ENCODE results near the gene KIF21A.

KIF21A gene

GRCh38 chr12:39359645-39360044 is 83.3 kb downstream of the KIF21A start:
- TF ChIP-seq POLR2AphosphoS5 (IDR thresholded peaks at IDR 0.05; ENCODE audit: low read depth, low read length) (no peak), REST (IDR thresholded peaks at IDR 0.05; ENCODE audit: insufficient read depth in 1 of 2, low read depth in 2 of 2, low read length in 2 of 2) (no peak)

DNA sequence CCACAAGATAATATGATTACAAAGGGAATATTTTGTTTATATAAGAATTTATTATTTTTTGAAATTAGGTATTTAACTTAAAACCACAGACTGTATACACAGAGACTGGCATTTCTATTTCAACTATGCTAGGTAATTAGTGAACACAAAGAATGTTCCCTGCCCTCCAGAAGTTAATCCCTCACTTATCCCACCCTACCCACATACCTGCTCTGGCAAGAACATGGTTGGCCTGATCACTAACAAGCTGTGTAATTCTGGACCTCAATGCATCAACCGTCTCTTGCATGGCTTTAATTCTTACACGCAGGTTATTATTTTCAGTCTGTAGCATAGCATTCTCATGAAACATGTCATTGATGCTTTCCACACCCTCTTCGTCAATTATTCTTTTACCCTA is 85.9 kb downstream of the KIF21A start:
- TF ChIP-seq POLR2AphosphoS5 (IDR thresholded peaks at IDR 0.05; ENCODE audit: low read depth, low read length) = no peak
- TF ChIP-seq TAF1 (IDR thresholded peaks at IDR 0.05; ENCODE audit: borderline replicate concordance, insufficient read depth, low read length) = no peak
- no peak for TF ChIP-seq REST (IDR thresholded peaks at IDR 0.05; ENCODE audit: insufficient read depth in 1 of 2, low read depth in 2 of 2, low read length in 2 of 2)
- no peak for TF ChIP-seq SIN3A (IDR thresholded peaks at IDR 0.05; ENCODE audit: borderline replicate concordance, insufficient read depth, low read length)
- TF ChIP-seq FOXP2 (optimal IDR thresholded peaks at IDR 0.05; ENCODE audit: borderline replicate concordance, extremely low read depth, extremely low read length, insufficient read depth) = no peak

- TF ChIP-seq TAF1 (IDR thresholded peaks at IDR 0.05; ENCODE audit: borderline replicate concordance, insufficient read depth, low read length) (no peak), POLR2AphosphoS5 (IDR thresholded peaks at IDR 0.05; ENCODE audit: low read depth, low read length) (no peak), SIN3A (IDR thresholded peaks at IDR 0.05; ENCODE audit: borderline replicate concordance, insufficient read depth, low read length) (no peak), REST (IDR thresholded peaks at IDR 0.05; ENCODE audit: insufficient read depth in 1 of 2, low read depth in 2 of 2, low read length in 2 of 2) (no peak), FOXP2 (optimal IDR thresholded peaks at IDR 0.05; ENCODE audit: borderline replicate concordance, extremely low read depth, extremely low read length, insufficient read depth) (no peak)
These were observed 87.1 kb downstream of the KIF21A start for GRCh38 chr12:39355841-39356240.

DNA sequence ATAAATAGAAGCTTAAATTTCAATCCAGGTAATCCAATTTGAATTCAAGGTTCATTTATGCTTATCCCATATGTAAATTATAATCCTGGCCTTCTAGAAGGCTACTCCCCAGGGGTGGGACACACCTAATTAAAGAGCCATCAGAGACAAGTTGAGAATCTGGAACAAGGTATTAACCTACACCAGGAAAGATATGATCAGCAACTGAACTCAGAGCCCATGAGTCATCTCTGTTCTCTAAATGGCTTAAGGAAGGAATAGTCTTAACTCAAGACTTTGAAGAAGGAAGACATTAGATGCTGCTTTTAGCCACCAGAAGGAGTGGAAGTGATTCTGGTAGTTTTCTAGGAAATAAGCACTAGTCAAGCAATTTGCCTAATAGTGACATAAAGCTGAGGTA is 88.0 kb downstream of the KIF21A start:
- TF ChIP-seq SIN3A (IDR thresholded peaks at IDR 0.05; ENCODE audit: borderline replicate concordance, insufficient read depth, low read length) = no peak
- no peak for TF ChIP-seq REST (IDR thresholded peaks at IDR 0.05; ENCODE audit: insufficient read depth in 1 of 2, low read depth in 2 of 2, low read length in 2 of 2)
- TF ChIP-seq FOXP2 (optimal IDR thresholded peaks at IDR 0.05; ENCODE audit: borderline replicate concordance, extremely low read depth, extremely low read length, insufficient read depth) = no peak
- TF ChIP-seq TAF1 (IDR thresholded peaks at IDR 0.05; ENCODE audit: borderline replicate concordance, insufficient read depth, low read length) = no peak
- no peak for TF ChIP-seq POLR2AphosphoS5 (IDR thresholded peaks at IDR 0.05; ENCODE audit: low read depth, low read length)

DNA sequence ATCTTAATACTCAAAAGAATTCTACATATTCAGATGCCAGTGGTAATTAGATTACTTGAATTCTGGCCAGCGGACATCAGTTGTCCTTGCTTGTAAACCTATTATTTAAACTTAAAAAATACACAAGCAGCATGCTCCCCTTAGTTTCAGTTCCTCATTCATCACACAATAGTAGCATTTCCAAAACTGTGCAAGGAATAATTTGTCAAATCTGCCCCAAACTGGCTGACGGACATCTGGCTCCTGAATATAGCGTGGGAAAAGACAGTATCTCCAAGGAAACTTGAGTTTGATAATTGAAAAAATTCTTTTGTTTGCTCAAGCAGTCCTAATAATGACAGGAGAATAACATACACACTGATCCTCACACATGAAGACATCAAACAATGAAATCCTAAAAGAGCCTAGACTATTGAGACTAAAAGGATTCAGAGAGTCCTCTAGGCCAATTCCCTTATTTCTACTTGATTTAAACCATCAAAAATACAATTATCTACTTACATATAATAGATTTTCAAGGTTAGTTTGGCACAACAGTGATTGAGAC is 90.4 kb downstream of the KIF21A start:
- TF ChIP-seq TAF1 (IDR thresholded peaks at IDR 0.05; ENCODE audit: borderline replicate concordance, insufficient read depth, low read length) (no peak), SIN3A (IDR thresholded peaks at IDR 0.05; ENCODE audit: borderline replicate concordance, insufficient read depth, low read length) (no peak), REST (IDR thresholded peaks at IDR 0.05; ENCODE audit: insufficient read depth in 1 of 2, low read depth in 2 of 2, low read length in 2 of 2) (no peak), FOXP2 (optimal IDR thresholded peaks at IDR 0.05; ENCODE audit: borderline replicate concordance, extremely low read depth, extremely low read length, insufficient read depth) (no peak), POLR2AphosphoS5 (IDR thresholded peaks at IDR 0.05; ENCODE audit: low read depth, low read length) (no peak)
